GM19351 (cell line): Measurements from ENCODE around the gene LRRFIP1.
"Not testable (repeated sequence)": the region's sequence is repeated elsewhere in the genome, so short reads cannot be mapped to it uniquely, and the experiment has no call there.

Source experiments
- ATAC-seq: cut with Tn5 transposase; IDR thresholded peaks from one replicate; pipeline ENCODE4 v1.9.1; 2021; ENCODE audit warnings: mild to moderate bottlenecking, moderate library complexity; ENCODE audit not compliant: unreplicated experiment

LRRFIP1 gene

DNA sequence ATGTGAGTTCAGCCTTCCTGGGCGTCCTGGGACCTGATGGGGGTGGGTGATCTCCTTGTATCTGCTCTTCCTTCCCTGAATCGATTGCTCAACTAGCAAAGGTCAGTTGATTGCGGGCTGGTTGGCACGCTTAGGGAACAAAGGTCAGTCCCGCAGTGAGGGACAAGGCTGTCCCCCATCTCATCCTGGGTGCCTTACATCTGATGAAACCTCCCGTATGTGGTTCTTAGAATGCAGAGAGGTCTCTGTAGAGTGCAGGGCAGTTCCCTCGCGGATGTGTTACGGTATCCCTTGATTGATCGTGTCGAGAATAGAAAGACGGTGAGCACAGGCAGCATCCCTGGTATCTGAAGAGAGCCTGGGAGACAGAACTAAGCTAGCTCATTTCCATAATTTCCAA is 114.8 kb downstream of the LRRFIP1 start:
- no peak for ATAC-seq

DNA sequence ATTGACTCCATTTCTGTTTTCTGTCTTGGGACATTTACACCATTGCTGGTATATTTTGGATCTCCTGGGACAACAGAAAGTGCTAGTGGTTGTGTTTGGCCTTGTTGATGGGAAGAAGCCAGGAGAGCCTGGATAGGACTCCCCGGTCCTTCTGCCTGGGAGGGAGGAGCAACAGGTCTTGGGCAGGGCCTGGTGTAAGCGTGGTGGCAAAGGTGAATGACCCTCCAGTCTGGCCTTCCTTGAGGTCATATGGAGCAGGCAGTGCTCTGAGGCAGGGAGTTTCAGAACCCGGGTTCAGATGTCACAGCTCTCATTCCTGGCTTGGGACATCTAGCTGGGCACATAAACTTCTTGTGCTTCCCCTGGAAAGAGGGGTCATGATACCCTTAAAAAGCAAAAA is 115.2 kb downstream of the LRRFIP1 start:
- ATAC-seq, result no peak

DNA sequence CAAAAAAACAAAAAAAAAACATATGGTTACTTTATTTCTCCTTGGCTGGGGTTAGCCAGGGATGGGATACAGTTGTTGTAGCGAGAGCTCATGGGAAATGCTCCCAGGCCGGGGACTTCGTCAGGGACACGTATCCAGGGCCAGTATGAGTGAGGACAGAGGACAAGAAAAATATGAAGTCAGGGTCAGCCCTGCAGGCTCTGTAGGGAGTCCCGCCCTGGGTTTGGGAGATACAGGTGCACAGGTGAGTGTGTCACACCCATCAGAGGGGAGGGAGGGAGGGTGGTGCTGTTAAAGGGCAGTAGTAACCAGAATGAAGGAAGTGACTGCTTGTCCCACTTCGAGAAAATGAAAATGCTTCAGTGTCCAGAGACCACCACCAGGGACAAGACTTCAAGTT is 115.6 kb downstream of the LRRFIP1 start:
- no peak for ATAC-seq

DNA sequence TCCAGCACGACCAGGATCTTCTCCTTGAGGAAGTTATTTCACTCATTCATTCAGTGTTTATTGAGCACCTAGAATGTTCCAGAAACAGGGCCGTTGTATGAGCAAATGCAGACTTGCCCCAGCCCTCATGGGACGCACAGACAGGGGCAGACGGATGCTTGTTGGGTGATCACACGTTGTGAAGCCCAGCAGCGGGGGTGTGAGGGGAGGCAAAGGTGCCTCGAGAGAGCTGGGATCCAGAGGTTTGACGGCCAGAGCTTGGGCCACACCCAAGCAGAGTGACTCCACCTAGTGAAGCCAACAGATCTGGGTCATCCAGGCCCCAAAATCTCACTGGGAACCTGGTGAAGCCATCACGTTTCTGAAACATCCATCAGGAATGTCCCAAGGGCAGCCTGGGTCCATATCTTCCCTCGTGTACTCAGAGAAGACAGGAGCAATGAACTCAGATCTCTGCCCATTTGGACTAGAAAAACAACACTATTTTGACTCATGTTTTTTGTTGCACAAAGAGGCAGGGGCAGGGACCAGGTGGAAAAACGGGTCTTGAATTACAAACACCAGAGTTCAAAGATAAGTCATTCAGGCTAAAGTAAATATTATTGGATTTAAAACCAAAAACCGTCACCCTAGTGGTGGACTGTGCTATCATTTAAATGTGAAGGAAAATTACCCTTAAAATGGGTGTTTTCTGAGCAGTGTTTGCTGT is 116.3 kb downstream of the LRRFIP1 start:
- no peak for ATAC-seq

DNA sequence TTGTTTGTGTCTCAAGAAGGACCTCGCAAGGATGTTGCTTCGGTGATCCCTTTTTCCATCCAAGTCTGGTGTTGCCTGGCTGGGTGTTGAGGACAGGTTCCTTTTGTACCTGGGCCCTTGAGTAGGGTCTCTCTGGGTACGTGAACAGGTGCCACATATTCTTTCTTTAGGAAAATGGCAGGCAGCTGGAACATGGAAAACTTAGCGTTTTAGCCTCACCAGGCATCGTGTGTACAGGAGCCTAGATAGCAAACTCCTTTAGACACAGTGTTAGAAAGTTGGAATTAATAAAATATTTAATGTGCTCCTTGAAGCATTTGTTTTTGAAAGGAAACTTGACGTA is 116.9 kb downstream of the LRRFIP1 start:
- no peak for ATAC-seq

DNA sequence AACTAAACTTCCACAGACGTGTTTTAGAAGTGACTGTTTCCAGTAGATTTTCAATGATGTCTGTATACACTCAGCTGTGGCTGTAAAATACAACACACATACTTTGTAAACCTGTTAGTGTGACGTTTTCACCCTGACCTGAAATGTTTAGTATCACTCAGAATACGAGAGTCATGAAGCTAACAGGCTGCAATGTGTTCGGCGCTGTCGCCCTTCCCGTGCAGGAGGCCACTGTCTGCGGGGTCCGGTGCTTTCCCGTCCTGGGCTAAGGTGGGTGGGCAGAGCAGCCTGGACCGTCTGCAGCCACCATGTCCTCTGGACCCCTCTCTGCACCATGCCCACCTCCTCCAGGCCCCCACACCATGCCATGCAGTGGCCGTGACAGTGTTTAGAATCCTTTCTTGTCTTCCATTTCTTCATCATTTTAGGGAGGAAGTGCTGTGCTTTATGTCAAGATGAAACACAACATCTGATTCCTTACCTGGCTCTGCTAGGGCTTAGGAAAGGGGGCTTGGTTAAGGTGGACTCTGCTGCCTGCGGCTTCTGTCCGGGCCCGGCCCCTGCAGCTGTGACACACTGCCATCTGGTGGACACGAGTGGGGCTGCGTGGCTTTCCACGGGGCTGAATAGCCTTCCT is 117.3 kb downstream of the LRRFIP1 start:
- ATAC-seq, result no peak

DNA sequence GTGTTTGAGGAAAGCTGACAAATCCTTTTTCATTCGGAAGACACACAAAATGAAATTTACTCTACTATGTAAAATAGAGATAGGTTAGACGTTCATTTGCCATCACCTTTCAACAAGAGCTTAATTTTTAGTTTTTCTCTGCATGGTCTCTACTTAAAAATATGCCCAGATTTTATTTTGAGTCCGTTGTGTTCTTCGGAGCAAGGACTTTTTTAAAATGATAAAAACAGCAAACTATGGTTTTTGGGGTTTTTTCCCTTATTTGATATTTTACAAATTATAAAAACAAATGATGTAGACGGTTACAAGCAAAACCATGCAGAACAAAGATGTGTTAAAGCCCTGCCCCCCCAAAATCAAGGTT is 117.8 kb downstream of the LRRFIP1 start:
- no peak for ATAC-seq

DNA sequence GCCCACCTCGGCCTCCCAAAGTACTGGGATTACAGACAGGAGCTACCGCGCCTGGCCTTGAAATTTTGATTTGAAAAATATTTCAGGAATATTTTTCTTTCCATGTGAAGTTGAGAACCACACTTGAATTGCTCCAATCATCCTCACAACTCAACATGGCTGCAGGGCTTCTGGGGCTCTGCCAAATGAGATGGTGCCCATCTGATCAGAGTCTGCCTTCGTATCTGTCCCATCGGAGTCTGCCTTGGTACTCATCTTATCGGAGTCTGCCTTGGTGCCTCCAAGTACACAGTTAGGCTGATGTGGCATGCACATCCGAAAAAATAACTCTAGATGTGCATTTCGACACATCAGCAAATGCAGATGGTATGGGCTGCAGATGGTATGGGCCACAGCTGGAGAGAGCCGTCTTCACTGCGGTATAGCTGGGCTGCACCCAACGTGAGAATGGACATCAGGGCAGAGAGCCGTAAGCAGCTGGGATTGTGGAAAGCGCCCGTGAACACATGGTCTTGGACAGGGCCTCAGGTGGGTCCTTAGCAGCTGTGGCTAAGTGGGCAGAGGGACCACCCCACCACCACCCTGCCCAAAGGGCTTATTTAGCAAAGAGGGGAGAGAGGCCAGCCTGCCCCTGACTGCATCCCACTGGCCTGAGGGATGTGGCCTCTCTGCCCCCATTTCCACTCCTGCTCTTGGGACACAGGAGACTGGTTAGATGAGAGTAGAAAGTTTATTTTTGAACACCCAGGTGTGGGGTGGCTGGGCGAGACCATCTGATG is 119.1 kb downstream of the LRRFIP1 start:
- no peak for ATAC-seq

DNA sequence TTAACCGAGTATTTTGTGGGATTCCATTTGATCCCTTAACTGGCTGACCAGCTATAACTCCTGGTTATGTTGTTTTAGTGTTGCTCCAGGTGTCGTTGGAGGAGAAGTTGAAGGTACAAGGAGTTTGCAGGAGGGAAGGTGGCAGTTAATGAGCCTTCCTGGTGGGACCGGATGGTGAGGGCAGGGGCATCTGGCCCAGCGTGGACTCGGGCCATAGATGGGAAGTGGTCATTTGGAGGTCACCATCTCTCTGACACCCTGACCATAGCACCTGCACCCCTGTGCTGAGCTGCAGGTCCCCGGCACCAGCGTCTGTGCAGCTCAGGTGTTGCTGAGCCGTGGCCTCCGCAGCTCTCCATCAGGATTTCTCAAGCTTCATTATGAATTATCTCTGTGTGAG is 119.8 kb downstream of the LRRFIP1 start:
- no peak for ATAC-seq

DNA sequence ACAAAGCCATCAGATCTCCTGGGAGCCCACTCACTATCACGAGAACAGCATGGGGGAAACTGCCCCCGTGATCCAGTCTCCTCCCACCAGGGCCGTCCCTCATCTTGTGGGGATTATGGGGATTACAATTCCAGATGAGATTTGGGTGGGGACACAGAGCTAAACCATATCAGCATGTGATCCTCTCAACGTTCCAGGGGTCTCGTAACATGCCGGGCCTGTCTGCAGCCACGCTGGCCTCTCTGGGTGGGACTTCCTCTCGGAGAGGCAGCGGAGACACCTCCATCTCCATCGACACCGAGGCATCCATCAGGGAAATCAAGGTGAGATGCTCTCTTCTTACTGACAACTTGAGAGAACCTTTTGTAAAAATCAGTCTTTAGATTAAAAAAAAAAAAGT is 121.6 kb downstream of the LRRFIP1 start:
- no peak for ATAC-seq

DNA sequence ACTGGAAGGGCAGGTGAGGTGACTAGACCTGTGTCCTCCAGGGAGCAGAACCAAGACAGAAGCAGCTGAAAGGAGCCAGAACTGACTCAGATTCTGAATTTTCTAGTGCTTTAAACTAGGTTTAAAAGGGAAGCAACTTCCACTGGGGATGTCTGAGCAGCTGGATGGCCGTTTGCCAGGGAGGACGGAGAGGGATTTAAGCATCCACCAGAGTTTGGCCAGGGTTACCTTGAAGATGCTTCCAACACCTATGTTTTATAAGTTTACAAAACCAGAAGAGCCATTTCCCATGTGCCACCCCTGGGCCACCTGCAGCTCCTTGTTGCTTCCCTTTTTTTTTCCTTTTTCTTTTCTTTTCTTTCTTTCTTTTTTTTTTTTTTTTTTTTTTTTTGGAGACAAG is 122.6 kb downstream of the LRRFIP1 start:
- ATAC-seq, result no peak

DNA sequence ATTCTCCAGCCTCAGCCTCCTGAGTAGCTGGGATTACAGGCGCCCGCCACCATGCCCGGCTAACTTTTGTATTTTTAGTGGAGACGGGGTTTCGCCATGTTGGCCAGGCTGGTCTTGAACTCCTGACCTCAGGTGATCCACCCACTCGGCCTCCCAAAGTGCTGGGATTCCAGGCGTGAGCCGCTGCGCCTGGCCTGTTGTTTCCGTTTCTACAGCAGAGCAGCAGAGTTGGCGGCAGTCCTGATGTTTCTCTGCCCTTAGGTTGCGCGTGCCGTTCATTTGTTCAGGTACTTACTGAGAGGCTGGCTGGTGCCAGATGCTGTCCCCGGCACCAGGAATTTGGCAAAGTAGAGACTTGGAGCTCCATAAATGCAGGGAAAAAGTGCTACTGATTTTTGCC is 123.1 kb downstream of the LRRFIP1 start:
- not testable (repeated sequence) for ATAC-seq

DNA sequence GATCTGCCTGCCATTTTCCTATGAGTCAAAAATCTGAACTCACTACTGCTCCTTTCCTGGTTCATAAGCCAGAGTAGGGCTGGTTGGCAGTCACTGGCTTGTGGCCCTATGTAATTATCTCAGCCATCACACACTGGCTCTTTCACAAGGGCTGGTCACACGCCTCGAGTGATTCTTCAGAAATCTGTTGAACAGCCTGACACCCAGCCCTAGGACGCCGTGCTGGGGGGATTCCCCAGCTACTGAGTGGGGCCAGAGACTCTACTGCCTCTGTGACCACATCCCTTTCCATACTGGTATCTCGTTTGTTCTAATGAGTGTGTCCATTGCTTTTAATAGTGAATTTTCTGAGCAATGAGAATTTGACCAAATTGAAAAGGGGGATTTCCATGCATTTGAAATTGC is 125.4 kb downstream of the LRRFIP1 start:
- peak; percentile 100 for ATAC-seq

DNA sequence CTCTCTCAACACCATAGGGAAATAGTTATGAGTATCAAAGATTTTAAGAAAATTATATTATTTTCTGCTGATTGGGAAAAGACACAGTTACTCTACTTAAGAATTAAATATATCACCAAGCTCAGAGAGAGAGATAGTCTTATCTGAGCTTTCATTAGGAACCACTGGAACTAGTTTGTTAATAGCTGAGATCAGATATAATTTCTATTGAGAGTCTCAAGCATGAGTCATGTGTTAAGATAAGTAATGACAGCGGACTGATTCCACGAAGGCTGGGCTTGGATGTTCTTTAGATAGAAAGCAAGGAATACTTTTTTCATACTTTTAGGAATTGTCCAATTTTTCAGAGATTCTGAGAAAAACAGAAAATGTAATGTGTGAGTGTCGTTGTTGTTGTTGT is 126.8 kb downstream of the LRRFIP1 start:
- no peak for ATAC-seq

DNA sequence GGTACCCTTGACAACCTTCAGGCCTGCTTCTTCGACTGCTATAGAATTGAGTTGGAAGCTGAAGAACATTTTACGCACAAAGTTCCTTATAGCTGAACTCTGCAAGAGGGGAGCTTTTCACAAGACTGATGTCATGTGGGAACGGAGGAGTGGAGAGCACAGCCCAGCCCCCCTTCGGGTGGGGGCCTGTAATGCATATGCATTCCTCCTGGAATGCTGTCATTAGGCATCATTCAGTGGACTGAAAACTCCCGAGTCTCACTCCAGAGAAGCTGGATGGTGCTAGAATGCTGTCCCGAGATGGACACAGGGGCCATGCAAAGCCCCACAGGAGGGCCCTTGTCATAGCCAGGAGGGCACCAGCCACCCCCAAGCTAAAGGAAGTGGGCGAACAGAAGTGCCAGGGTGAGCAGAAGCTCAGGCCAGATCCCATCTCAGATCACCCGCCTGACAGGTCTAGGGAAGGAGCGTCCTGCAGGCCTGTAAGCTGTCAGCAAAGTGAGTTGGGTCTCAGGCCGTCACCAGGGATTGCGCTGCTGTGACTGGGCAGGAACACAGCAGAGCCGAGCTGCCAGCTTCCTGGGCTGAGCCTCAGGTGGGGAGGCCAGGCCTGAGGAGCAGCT is 127.3 kb downstream of the LRRFIP1 start:
- ATAC-seq, result no peak

DNA sequence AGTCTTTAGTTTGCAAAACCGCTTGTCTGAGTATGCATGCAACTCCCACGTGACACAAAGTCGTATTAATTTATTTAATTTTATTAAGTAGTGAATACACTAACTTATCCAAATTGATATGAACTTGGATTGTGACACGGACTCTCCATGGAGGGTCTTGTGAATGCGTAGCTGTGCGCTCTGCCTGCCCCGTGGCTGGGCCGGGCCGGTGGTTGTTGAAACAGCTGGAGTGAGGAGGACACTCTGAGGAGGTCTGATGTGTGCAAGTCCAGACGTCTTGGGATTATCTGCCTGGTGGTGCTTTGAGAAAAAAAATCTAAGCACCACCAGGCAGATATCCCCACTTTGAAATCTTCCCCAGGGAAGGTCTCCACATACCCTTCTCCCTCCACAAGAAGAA is 130.2 kb downstream of the LRRFIP1 start:
- ATAC-seq, result no peak

DNA sequence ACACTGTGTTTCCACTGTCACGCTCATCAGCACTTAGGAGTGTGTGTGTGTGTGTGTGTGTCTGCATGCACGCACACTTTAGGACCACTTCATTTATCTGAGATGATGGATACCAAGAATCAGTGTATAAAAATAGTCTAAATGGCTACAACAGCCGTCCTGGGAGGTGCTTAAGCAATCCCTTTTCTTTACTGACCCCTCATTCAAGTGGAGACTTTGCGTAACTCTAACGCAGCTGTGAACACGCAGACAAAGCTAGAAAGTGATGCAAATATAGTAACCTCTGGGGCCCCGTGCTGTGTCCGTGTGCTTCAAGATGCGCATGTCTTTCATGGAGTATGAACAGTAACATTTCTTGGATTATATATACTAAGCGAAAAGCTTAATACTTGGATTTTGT is 130.8 kb downstream of the LRRFIP1 start:
- no peak for ATAC-seq

DNA sequence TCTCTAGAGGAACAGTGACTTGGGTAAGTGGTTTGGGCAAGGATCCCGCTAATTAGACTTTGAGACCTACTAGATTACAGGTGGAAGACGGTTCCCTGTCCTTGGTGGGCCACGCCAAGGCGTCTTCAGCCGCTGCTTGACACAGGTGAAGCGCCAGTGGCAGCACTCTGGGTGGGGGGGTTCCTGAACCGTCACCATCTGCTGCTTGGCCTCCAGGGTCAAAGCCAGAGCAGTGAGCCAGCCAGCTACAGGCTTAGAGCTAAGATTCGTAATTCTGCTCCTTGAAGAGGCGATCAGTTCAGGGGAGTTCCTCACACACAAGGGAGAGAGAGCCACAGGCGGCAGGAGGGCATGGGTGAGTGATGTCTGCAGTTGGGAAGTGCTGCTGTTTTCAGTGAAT is 131.8 kb downstream of the LRRFIP1 start:
- no peak for ATAC-seq

DNA sequence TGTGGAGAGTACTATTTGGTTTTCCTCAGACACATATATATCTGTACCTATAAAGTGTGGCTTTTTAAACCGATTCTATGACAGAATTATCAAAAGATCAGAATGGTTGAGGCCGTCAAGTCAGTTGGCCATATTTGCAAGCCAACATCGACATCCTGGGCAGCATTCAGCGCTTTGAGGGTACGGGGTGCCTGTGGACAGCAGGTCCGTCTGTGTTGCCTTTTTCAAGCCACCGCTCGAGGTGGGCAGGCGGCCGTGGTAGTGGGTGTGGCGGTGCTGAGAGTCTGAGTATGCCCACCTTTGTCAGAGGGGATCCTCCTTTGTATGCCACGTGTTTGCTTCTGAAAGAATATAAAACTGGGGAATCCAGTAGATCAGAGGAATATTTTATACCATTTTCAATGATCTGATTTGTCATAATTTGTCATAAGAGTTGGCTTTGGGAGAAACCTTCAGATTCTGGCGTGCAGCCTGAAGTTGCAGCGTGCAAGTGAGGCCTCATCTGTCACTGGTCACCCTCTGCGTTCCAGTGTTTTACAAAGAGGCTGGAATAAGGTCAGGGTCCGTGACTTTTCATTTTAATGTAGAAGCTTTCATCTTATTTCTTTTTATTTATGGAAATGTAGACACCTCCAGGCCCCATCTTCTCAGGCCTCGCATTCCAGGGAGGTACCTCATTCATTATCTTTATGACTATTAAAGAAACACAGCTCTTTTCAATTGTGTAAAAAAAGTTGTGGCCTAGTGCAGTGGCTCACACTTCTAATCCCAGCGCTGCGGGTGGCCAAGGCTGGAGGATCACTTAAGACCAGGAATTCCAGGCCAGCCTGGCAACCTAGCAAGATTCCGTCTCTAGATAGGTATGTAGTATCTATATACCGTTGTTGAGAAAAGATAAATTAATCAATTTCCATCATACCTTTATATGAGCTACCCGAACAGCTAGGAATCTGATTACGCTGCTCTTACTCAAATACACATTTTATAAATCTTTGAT is 133.4 kb downstream of the LRRFIP1 start:
- no peak for ATAC-seq

DNA sequence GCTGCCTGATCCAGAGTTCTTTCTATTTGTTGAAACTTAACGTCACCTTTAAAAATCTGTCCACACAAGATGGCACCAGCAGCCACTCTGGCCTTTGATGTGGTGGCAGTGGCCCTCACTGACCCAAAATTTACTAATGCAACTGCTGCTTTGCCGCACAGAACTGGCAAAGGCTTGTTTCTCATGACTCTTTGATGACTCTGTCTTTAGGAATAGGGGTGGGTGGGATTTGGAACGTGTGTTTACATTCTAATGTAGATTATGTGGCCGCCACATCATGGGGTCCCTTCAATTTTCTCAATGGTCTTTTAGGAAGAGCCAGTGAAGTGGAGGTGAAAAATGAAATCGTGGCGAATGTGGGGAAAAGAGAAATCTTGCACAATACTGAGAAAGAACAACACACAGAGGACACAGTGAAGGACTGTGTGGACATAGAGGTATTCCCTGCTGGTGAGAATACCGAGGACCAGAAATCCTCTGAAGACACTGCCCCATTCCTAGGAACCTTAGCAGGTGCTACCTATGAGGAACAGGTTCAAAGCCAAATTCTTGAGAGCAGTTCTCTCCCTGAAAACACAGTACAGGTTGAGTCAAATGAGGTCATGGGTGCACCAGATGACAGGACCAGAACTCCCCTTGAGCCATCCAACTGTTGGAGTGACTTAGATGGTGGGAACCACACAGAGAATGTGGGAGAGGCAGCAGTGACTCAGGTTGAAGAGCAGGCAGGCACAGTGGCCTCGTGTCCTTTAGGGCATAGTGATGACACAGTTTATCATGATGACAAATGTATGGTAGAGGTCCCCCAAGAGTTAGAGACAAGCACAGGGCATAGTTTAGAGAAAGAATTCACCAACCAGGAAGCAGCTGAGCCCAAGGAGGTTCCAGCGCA is 135.2 kb downstream of the LRRFIP1 start:
- not testable (repeated sequence) for ATAC-seq
